Testis (tissue), 2 donors: ENCODE data around the gene SAXO2.
"Not testable (repeated sequence)": the region's sequence is repeated elsewhere in the genome, so short reads cannot be mapped to it uniquely, and the experiment has no call there.

Experiments
- CTCF ChIP-seq, 3 experiments: fragments of 450-650 bp in 2 of 3; fragments of 200-600 bp in 1 of 3; sonication (generic) in 1 of 3; IDR thresholded peaks; one replicate each; pipeline ENCODE4 v1.5.1; 2016 to 2019; ENCODE audit warnings: antibody characterized with exemption in 3 of 3, mild to moderate bottlenecking in 2 of 3, moderate library complexity in 1 of 3
- POLR2A ChIP-seq: fragments of 450-650 bp; IDR thresholded peaks from one replicate; pipeline ENCODE4 v1.6.1; 2017; ENCODE audit warnings: antibody characterized with exemption, mild to moderate bottlenecking, moderate library complexity

GRCh38 chr15:82299511-82299914 lies 36.9 kb downstream of the SAXO2 start:
- not testable (repeated sequence) for TF ChIP-seq CTCF (IDR thresholded peaks at IDR 0.05); POLR2A
